GM18951 (cell line): ENCODE measurements around the gene XIRP2.

Source experiments
- POLR2A ChIP-seq: IDR thresholded peaks from 4 replicates; pipeline ENCODE4 v1.6.1; 2011; ENCODE audit warnings: mild to moderate bottlenecking; ENCODE audit not compliant: insufficient read length, insufficient read depth; ENCODE audit errors: extremely low read depth
- in situ Hi-C: fragments of 300-500 bp; cut with MboI; formaldehyde crosslinking; loops from one replicate; pipeline ENCODE4 v1.12.0; 2022; ENCODE audit warnings: low sequenced_read_pairs, mixed read lengths, inconsistent platforms; ENCODE audit not compliant: unreplicated experiment

XIRP2 gene

GRCh38 chr2:166888180-166888579 is at the start of gene XIRP2:
TSS of gene XIRP2 (plus strand) at chr2:166888480. CDS start at chr2:166903483, 15,003 bp downstream.
- TF ChIP-seq POLR2A: no peak
- in situ Hi-C loops: no loop called here

GRCh38 chr2:166841152-166841551 is 47.1 kb upstream of the XIRP2 start:
- TF ChIP-seq POLR2A: no peak
- in situ Hi-C loops: no loop called here

DNA sequence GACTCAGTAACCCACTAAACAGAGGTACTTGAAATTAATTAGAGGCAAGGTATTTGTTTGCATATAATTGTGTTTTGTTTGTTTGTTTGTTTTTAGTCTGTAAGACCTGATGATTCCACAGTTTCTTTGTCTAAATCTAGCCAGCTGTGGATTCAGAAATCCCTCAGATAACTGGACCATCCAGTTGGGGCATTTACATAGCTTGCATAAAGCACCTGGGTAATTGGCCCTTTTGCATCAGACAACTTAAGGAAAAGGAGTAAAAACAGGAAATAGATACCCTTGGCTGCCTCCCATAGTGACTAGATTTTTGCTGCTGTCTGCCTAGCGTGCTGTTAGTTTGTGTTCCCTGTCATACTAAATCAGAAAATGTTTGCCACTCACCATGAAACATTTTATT is 46.6 kb upstream of the XIRP2 start:
- in situ Hi-C loops: no loop called here
- no peak for TF ChIP-seq POLR2A

GRCh38 chr2:166844111-166844510 is 44.2 kb upstream of the XIRP2 start:
- in situ Hi-C loops: no loop called here
- TF ChIP-seq POLR2A: no peak

DNA sequence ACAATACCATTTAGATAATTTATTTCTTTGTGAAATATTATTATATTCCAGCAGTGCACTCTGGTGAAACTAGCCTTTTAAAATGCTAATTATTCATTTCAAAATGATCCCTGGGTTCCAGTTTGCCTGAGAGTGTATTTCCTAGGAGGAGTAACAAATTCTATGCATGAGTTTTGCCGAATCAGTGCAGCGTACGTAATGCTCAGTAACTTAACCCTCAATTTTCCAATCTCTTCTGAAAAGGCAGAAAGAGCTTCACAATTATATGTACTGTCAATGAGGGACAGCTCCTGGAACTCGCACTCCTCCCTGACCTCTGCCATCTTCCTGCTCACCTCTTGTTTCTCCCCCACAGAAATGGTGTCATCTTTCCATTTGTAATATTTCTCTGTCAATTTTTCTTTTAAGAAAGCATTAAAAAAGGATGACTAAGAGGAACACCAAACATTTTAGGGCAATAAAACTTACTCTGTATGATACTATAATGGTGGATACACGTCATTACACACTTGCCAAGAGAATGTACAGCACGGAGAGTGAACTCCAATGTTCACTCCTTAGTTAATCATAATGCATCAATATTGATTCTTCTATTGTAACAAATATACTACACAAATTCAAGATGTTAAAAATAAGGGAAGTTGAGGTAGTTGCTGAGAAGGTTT is 25.7 kb upstream of the XIRP2 start:
- TF ChIP-seq POLR2A: no peak
- in situ Hi-C loops: no loop called here

GRCh38 chr2:166867874-166868514 is 20.3 kb upstream of the XIRP2 start:
- TF ChIP-seq POLR2A: no peak
- in situ Hi-C loops: no loop called here

GRCh38 chr2:166870346-166870745 is 17.9 kb upstream of the XIRP2 start:
- no peak for TF ChIP-seq POLR2A
- in situ Hi-C loops: no loop called here

DNA sequence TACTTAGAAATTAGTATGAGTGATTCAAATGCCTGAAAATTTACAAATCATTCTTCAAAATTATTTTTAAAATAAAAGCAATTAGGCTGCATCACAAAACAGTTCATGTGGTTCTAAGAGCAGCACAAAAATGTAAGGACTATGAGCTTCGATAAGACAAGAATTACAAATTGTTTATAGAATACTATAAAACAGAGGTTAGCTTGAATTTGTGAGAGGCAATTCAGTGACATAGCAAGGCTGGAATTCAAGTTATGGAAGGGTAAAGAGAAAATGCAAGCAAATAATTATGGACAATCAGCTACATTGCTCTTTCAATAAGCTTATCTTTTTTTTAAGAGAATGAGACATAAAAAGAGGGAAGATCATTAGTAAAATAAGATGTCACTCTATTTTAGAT is 7.1 kb upstream of the XIRP2 start:
- in situ Hi-C loops: no loop called here
- no peak for TF ChIP-seq POLR2A

DNA sequence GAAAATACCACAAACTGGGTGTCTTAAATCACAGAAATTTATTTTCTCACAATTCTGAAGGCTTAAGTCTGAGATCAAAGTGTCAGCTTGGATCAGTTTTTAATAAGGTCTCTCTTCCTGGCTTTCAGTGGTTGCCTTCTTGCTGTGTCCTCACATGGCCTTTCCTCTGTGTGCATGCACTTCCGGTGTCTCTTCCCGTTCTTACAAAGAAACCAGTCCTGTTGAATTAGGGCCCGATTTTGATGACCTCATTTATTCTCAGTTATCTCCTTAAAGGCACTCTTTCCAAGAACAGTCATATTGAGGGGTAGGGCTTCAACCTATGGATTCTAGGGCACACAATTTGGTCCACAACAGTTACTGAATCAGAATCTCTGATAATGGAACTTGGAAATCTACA is 5.4 kb upstream of the XIRP2 start:
- no peak for TF ChIP-seq POLR2A
- in situ Hi-C loops: no loop called here

- TF ChIP-seq POLR2A: no peak
- in situ Hi-C loops: no loop called here
These were observed 3.4 kb downstream of the XIRP2 start for GRCh38 chr2:166891727-166892126.

- in situ Hi-C loops: no loop called here
- no peak for TF ChIP-seq POLR2A
These were observed 4.1 kb downstream of the XIRP2 start for GRCh38 chr2:166892397-166892796.

DNA sequence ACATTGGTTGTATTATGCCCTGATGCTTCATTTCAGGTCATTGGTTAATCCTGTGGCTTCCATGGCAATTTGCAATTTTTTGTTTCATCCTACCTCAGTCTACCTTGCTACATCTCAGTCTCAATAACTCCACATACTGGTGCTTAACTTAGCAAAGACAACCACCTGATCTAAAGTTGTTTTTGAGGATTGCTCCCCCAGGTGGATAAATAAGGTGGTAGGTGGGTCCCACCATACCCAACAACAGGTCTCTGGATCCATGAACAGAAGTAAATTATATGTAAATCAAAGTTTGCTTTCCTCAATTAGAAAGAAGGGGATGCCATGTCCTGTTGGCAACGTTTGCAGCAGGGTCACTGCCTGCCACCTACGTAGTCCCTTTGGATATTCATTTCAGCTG is 7.0 kb downstream of the XIRP2 start:
- no peak for TF ChIP-seq POLR2A
- in situ Hi-C loops: no loop called here

DNA sequence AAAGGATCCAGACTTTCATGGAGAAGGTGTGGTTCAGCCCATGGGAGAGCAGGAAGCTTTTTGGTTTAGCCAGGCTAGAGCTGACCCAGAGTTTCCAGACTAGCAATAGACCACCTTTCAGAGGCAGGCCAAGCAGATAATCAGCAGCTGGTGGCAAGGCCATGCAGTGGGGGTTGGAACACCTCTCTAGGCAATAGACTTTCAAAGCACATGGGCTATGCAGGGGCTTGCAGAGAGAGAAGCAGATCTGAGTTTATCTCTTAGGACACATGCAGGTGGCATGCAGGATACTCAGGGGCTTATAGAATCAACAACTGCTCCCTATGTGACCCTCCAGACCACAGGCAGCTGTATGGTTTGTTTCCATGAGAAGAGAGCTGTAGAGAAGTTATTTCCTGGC is 9.4 kb downstream of the XIRP2 start:
- no peak for TF ChIP-seq POLR2A
- in situ Hi-C loops: no loop called here

- in situ Hi-C loops: no loop called here
- no peak for TF ChIP-seq POLR2A
These were observed 11.4 kb downstream of the XIRP2 start for GRCh38 chr2:166899676-166900075.
